ENCODE data around the gene ALK.

DNA sequence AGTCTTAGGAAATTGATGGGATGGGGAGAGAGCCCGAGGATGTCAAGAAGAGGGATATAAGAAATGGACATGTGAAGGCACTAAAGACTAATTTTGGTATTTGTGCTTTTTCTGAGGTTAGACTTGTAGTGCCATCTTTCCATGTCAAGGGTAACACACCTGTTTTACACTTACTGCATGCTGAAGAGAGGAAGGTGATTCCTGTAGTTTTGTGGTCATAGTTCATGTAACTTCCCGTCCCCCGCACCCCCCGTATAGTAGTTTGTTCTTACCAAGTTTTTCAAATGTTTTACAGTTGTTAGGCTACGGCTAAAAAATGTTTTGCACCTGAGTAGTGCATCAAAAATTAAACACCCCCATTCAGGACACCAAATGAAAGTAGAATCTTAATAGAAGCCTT is 732.3 kb downstream of the ALK start:
- TF ChIP-seq, protein P1, sequence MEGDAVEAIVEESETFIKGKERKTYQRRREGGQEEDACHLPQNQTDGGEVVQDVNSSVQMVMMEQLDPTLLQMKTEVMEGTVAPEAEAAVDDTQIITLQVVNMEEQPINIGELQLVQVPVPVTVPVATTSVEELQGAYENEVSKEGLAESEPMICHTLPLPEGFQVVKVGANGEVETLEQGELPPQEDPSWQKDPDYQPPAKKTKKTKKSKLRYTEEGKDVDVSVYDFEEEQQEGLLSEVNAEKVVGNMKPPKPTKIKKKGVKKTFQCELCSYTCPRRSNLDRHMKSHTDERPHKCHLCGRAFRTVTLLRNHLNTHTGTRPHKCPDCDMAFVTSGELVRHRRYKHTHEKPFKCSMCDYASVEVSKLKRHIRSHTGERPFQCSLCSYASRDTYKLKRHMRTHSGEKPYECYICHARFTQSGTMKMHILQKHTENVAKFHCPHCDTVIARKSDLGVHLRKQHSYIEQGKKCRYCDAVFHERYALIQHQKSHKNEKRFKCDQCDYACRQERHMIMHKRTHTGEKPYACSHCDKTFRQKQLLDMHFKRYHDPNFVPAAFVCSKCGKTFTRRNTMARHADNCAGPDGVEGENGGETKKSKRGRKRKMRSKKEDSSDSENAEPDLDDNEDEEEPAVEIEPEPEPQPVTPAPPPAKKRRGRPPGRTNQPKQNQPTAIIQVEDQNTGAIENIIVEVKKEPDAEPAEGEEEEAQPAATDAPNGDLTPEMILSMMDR (conservative IDR thresholded peaks at IDR 0.05; ENCODE audit: low read depth in 2 of 2), result no peak
- TF ChIP-seq, protein P2, sequence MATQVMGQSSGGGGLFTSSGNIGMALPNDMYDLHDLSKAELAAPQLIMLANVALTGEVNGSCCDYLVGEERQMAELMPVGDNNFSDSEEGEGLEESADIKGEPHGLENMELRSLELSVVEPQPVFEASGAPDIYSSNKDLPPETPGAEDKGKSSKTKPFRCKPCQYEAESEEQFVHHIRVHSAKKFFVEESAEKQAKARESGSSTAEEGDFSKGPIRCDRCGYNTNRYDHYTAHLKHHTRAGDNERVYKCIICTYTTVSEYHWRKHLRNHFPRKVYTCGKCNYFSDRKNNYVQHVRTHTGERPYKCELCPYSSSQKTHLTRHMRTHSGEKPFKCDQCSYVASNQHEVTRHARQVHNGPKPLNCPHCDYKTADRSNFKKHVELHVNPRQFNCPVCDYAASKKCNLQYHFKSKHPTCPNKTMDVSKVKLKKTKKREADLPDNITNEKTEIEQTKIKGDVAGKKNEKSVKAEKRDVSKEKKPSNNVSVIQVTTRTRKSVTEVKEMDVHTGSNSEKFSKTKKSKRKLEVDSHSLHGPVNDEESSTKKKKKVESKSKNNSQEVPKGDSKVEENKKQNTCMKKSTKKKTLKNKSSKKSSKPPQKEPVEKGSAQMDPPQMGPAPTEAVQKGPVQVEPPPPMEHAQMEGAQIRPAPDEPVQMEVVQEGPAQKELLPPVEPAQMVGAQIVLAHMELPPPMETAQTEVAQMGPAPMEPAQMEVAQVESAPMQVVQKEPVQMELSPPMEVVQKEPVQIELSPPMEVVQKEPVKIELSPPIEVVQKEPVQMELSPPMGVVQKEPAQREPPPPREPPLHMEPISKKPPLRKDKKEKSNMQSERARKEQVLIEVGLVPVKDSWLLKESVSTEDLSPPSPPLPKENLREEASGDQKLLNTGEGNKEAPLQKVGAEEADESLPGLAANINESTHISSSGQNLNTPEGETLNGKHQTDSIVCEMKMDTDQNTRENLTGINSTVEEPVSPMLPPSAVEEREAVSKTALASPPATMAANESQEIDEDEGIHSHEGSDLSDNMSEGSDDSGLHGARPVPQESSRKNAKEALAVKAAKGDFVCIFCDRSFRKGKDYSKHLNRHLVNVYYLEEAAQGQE (IDR thresholded peaks at IDR 0.05; ENCODE audit: unreplicated experiment), result no peak
- TF ChIP-seq, protein P3, sequence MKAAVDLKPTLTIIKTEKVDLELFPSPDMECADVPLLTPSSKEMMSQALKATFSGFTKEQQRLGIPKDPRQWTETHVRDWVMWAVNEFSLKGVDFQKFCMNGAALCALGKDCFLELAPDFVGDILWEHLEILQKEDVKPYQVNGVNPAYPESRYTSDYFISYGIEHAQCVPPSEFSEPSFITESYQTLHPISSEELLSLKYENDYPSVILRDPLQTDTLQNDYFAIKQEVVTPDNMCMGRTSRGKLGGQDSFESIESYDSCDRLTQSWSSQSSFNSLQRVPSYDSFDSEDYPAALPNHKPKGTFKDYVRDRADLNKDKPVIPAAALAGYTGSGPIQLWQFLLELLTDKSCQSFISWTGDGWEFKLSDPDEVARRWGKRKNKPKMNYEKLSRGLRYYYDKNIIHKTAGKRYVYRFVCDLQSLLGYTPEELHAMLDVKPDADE (IDR thresholded peaks at IDR 0.05), result no peak
- TF ChIP-seq EZH2 (IDR thresholded peaks at IDR 0.05; ENCODE audit: low read depth, unreplicated experiment) (no peak), JUNB (IDR thresholded peaks at IDR 0.05; ENCODE audit: unreplicated experiment) (no peak), CREB1 (CRISPR knock-in tag; IDR thresholded peaks at IDR 0.05; ENCODE audit: low read depth) (no peak), POLR2AphosphoS5 (IDR thresholded peaks at IDR 0.05; ENCODE audit: low read depth) (no peak), EZH2phosphoT487 (IDR thresholded peaks at IDR 0.05; ENCODE audit: unreplicated experiment) (no peak), STAT1 (IDR thresholded peaks at IDR 0.05; ENCODE audit: unreplicated experiment) (no peak), ZNF114 (CRISPR knock-in tag; IDR thresholded peaks at IDR 0.05) (no peak), ZNF331 (CRISPR knock-in tag; IDR thresholded peaks at IDR 0.05; ENCODE audit: low read depth) (no peak)
- TF ChIP-seq, protein P4, sequence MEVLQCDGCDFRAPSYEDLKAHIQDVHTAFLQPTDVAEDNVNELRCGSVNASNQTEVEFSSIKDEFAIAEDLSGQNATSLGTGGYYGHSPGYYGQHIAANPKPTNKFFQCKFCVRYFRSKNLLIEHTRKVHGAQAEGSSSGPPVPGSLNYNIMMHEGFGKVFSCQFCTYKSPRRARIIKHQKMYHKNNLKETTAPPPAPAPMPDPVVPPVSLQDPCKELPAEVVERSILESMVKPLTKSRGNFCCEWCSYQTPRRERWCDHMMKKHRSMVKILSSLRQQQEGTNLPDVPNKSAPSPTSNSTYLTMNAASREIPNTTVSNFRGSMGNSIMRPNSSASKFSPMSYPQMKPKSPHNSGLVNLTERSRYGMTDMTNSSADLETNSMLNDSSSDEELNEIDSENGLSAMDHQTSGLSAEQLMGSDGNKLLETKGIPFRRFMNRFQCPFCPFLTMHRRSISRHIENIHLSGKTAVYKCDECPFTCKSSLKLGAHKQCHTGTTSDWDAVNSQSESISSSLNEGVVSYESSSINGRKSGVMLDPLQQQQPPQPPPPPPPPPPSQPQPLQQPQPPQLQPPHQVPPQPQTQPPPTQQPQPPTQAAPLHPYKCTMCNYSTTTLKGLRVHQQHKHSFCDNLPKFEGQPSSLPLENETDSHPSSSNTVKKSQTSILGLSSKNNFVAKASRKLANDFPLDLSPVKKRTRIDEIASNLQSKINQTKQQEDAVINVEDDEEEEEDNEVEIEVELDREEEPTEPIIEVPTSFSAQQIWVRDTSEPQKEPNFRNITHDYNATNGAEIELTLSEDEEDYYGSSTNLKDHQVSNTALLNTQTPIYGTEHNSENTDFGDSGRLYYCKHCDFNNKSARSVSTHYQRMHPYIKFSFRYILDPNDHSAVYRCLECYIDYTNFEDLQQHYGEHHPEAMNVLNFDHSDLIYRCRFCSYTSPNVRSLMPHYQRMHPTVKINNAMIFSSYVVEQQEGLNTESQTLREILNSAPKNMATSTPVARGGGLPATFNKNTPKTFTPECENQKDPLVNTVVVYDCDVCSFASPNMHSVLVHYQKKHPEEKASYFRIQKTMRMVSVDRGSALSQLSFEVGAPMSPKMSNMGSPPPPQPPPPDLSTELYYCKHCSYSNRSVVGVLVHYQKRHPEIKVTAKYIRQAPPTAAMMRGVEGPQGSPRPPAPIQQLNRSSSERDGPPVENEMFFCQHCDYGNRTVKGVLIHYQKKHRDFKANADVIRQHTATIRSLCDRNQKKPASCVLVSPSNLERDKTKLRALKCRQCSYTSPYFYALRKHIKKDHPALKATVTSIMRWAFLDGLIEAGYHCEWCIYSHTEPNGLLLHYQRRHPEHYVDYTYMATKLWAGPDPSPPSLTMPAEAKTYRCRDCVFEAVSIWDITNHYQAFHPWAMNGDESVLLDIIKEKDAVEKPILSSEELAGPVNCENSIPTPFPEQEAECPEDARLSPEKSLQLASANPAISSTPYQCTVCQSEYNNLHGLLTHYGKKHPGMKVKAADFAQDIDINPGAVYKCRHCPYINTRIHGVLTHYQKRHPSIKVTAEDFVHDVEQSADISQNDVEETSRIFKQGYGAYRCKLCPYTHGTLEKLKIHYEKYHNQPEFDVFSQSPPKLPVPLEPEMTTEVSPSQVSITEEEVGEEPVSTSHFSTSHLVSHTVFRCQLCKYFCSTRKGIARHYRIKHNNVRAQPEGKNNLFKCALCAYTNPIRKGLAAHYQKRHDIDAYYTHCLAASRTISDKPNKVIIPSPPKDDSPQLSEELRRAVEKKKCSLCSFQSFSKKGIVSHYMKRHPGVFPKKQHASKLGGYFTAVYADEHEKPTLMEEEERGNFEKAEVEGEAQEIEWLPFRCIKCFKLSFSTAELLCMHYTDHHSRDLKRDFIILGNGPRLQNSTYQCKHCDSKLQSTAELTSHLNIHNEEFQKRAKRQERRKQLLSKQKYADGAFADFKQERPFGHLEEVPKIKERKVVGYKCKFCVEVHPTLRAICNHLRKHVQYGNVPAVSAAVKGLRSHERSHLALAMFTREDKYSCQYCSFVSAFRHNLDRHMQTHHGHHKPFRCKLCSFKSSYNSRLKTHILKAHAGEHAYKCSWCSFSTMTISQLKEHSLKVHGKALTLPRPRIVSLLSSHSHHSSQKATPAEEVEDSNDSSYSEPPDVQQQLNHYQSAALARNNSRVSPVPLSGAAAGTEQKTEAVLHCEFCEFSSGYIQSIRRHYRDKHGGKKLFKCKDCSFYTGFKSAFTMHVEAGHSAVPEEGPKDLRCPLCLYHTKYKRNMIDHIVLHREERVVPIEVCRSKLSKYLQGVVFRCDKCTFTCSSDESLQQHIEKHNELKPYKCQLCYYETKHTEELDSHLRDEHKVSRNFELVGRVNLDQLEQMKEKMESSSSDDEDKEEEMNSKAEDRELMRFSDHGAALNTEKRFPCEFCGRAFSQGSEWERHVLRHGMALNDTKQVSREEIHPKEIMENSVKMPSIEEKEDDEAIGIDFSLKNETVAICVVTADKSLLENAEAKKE (CRISPR knock-in tag; IDR thresholded peaks at IDR 0.05), result no peak
